SK-N-SH (cell line): ENCODE data around the gene SP1. TPM values are rescaled to one million over a fixed set of nuclear protein-coding genes. Genes with fewer than 3 reads are reported as not detected.

Experiments used
- CTCF ChIA-PET: fragments of 300-600, 350-600 bp; formaldehyde crosslinking; extraction: SDS; loops from one replicate; lab custom pipeline; 2021; lab: Yijun Ruan, JAX
- POLR2A ChIA-PET: fragments of 350-600 bp; sonication (Branson Sonifier 250); formaldehyde crosslinking; extraction: SDS; loops from one replicate; lab custom pipeline; 2020; ENCODE audit warnings: antibody characterized with exemption, inconsistent platforms; lab: Yijun Ruan, JAX
- DNase-seq: peaks from one replicate; pipeline ENCODE4 v3.0.0; 2012
- H2AFZ ChIP-seq: fragments of 200-600 bp; sonication (generic); 2 replicates; pipeline ENCODE4 v1.8.1; 2016; ENCODE audit warnings: antibody characterized with exemption, mild to moderate bottlenecking, low read depth
- H3F3A ChIP-seq: fragments of 200-600 bp; sonication (generic); replicated peaks from 2 replicates; pipeline ENCODE3; 2016; ENCODE audit warnings: antibody characterized with exemption, mild to moderate bottlenecking; ENCODE audit not compliant: insufficient read depth
- H3K27ac ChIP-seq, 2 experiments: fragments of 200-500 bp in 1 of 2; fragments of 200-600 bp in 1 of 2; sonication (Bioruptor generic) in 1 of 2; sonication (generic), shearing (Covaris generic) in 1 of 2; 2 replicates each; pipeline versions ENCODE4 v1.5.1 to v1.6.1; 2014 to 2016; ENCODE audit warnings: low read depth in 2 of 2, inconsistent platforms in 1 of 2, low read length in 1 of 2, mild to moderate bottlenecking in 1 of 2, mixed read lengths in 1 of 2
- H3K27me3 ChIP-seq: fragments of 200-600 bp; sonication (generic), shearing (Covaris generic); 2 replicates; pipeline ENCODE4 v1.6.1; 2016; ENCODE audit warnings: mixed run types; ENCODE audit not compliant: insufficient read depth
- H3K36me3 ChIP-seq, 2 experiments: fragments of 200-500 bp in 1 of 2; fragments of 200-600 bp in 1 of 2; sonication (Bioruptor generic) in 1 of 2; sonication (generic) in 1 of 2; replicated peaks in 1 of 2; 2 replicates each; pipeline versions ENCODE3 to v1.5.1; 2014 to 2016; ENCODE audit warnings: low read length in 1 of 2, mild to moderate bottlenecking in 1 of 2; ENCODE audit not compliant: insufficient read depth in 2 of 2, control insufficient read depth in 1 of 2
- H3K4me1 ChIP-seq, 2 experiments: fragments of 200-500 bp in 1 of 2; fragments of 200-600 bp in 1 of 2; sonication (Bioruptor generic) in 1 of 2; sonication (generic), shearing (Covaris generic) in 1 of 2; 2 replicates each; pipeline versions ENCODE4 v1.5.1 to v1.6.1; 2014 to 2016; ENCODE audit warnings: low read depth in 1 of 2, low read length in 1 of 2, mixed run types in 1 of 2; ENCODE audit not compliant: insufficient read depth in 2 of 2, control insufficient read depth in 1 of 2
- H3K4me2 ChIP-seq: fragments of 200-600 bp; sonication (generic), shearing (Covaris generic); 2 replicates; pipeline ENCODE4 v1.6.1; 2017; ENCODE audit warnings: mixed run types
- H3K4me3 ChIP-seq, 2 experiments: fragments of 200-500 bp in 1 of 2; fragments of 200-600 bp in 1 of 2; sonication (Bioruptor generic) in 1 of 2; sonication (generic), shearing (Covaris generic) in 1 of 2; 2 replicates each; pipeline versions ENCODE4 v1.5.1 to v1.8.1; 2014 to 2016; ENCODE audit warnings: low read depth in 2 of 2, inconsistent platforms in 1 of 2, low read length in 1 of 2, mild to moderate bottlenecking in 1 of 2, mixed read lengths in 1 of 2, moderate library complexity in 1 of 2
- H3K79me2 ChIP-seq: fragments of 200-600 bp; sonication (generic); 2 replicates; pipeline ENCODE4 v1.8.1; 2017; ENCODE audit warnings: mild to moderate bottlenecking; ENCODE audit not compliant: insufficient read depth
- H3K9ac ChIP-seq: fragments of 200-600 bp; sonication (generic); 2 replicates; pipeline ENCODE4 v1.6.1; 2017; ENCODE audit warnings: mixed run types
- H3K9me2 ChIP-seq: fragments of 200-600 bp; sonication (generic); 2 replicates; pipeline ENCODE4 v1.6.1; 2017; ENCODE audit warnings: mixed run types
- H3K9me3 ChIP-seq: fragments of 200-600 bp; sonication (generic); 2 replicates; pipeline ENCODE4 v1.6.1; 2017; ENCODE audit warnings: mixed run types, mild to moderate bottlenecking, moderate library complexity
- H4K20me1 ChIP-seq: fragments of 200-600 bp; sonication (generic); 2 replicates; pipeline ENCODE4 v1.6.1; 2017; ENCODE audit warnings: mild to moderate bottlenecking, mixed run types; ENCODE audit not compliant: insufficient read depth
- ELF1 ChIP-seq: IDR thresholded peaks from 2 replicates; pipeline ENCODE4 v1.4.0; 2012
- EP300 ChIP-seq, 2 experiments: IDR thresholded peaks; 2 replicates each; pipeline versions ENCODE4 v1.4.0 to v1.6.1; 2012; ENCODE audit warnings: borderline replicate concordance in 1 of 2, low read depth in 1 of 2, low read length in 1 of 2
- FOSL2 ChIP-seq: IDR thresholded peaks from 2 replicates; pipeline ENCODE4 v1.4.0; 2012; ENCODE audit warnings: low read depth, mild to moderate bottlenecking, moderate library complexity, borderline replicate concordance
- GABPA ChIP-seq: IDR thresholded peaks from 2 replicates; pipeline ENCODE4 v1.4.0; 2012; ENCODE audit warnings: low read depth, mild to moderate bottlenecking
- JUND ChIP-seq: IDR thresholded peaks from 2 replicates; pipeline ENCODE4 v1.4.0; 2012
- NFIC ChIP-seq: IDR thresholded peaks from 2 replicates; pipeline ENCODE4 v1.4.0; 2012; ENCODE audit warnings: borderline replicate concordance
- RAD21 ChIP-seq: IDR thresholded peaks from 2 replicates; pipeline ENCODE4 v1.6.1; 2012; ENCODE audit warnings: mild to moderate bottlenecking, low read length
- RFX5 ChIP-seq: IDR thresholded peaks from 2 replicates; pipeline ENCODE4 v1.6.1; 2012; ENCODE audit warnings: mild to moderate bottlenecking, improper control_type of control experiment, low read length
- RXRA ChIP-seq: IDR thresholded peaks from 2 replicates; pipeline ENCODE4 v1.4.0; 2012; ENCODE audit warnings: low read depth, mild to moderate bottlenecking, borderline replicate concordance
- TAF1 ChIP-seq: IDR thresholded peaks from 2 replicates; pipeline ENCODE4 v1.6.1; 2012; ENCODE audit warnings: low read depth, mild to moderate bottlenecking, low read length, moderate library complexity, borderline replicate concordance
- TCF12 ChIP-seq: IDR thresholded peaks from 2 replicates; pipeline ENCODE4 v1.4.0; 2012
- TEAD4 ChIP-seq: IDR thresholded peaks from 2 replicates; pipeline ENCODE4 v1.4.0; 2012; ENCODE audit warnings: mild to moderate bottlenecking, borderline replicate concordance; ENCODE audit not compliant: insufficient read depth
- WGBS: methylation state at CpG from one replicate; pipeline ENCODE4 v1.1.6; 2017; ENCODE audit warnings: low lambda C conversion rate; 5-methylcytosine and 5-hydroxymethylcytosine counted together
- polyA plus RNA-seq, 3 experiments: library from polyadenylated mRNA; depleted of rRNA; stranded (reverse); fragments of >200 nt; gene quantifications; 2 replicates each; pipeline ENCODE4 v1.2.3, GENCODE V29; 2012
- TF ChIP-seq, protein P1 (sequence below): IDR thresholded peaks from 2 replicates; pipeline ENCODE4 v1.6.1; 2012; ENCODE audit warnings: mild to moderate bottlenecking, low read depth, low read length, moderate library complexity
- TF ChIP-seq, protein P2 (sequence below): IDR thresholded peaks from 2 replicates; pipeline ENCODE4 v1.4.0; 2012; ENCODE audit warnings: low read depth, borderline replicate concordance
- TF ChIP-seq, protein P3 (sequence below): IDR thresholded peaks from 2 replicates; pipeline ENCODE4 v1.4.0; 2012; ENCODE audit warnings: low read depth, borderline replicate concordance
- TF ChIP-seq, protein P4 (sequence below): IDR thresholded peaks from 2 replicates; pipeline ENCODE4; 2012

The SP1 gene
- polyA plus RNA-seq, 1 of the 3 experiments (the other 2 are of a cell fraction): 12.9 TPM

DNA sequence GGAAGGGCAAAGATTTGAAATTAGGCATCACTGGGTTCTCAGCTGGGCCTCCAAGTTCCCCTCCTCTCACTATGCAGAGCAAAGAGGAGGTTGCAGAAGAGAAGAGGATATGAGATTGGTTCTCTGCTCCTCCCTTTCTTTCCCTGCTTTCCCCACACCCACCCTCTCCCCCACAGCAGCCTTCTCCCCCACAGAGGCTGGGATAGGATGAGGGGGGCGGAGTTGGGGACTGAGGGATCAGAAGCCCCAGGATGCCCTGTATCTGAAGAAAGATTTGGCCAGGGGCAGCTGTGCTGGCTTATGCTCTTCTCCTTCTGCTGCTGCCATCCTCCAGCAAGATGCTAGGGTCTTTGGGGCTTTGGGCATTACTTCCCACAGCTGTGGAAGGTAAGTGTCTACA is 43.6 kb downstream of the SP1 start, which contains the start of gene AMHR2:
Gene AMHR2 (plus strand): TSS at position 259 of the 400 bp plus-strand sequence. CDS start 80 bp downstream, at position 339.
- H3K79me2 ChIP-seq: no peaks in the 10 kb centered on the region
- H3K27me3 ChIP-seq: no peaks in the 10 kb centered on the region
- no peak for DNase-seq
- no peaks in the 10 kb centered on the region for H3K9me2 ChIP-seq
- H3K36me3 ChIP-seq: no peaks in the 10 kb centered on the region
- H3F3A ChIP-seq: peaks cover 8% of the 10 kb centered on the region
- H3K9me3 ChIP-seq: no peaks in the 10 kb centered on the region
- POLR2A ChIA-PET: no interaction called here
- no peak within 1 kb of the TSS for H3K4me3 ChIP-seq
- CTCF ChIA-PET: interaction anchor here (7.3 to 8.0 kb wide), 4 partner anchors 41 to 99 kb away, joined by 53 to 236 read pairs (median 90); partner anchors contain the start of gene AAAS
- TF ChIP-seq FOSL2 (no peak), RFX5 (no peak), GABPA (no peak), JUND (no peak), TCF12 (no peak), RXRA (no peak)
- TF ChIP-seq, protein P1, sequence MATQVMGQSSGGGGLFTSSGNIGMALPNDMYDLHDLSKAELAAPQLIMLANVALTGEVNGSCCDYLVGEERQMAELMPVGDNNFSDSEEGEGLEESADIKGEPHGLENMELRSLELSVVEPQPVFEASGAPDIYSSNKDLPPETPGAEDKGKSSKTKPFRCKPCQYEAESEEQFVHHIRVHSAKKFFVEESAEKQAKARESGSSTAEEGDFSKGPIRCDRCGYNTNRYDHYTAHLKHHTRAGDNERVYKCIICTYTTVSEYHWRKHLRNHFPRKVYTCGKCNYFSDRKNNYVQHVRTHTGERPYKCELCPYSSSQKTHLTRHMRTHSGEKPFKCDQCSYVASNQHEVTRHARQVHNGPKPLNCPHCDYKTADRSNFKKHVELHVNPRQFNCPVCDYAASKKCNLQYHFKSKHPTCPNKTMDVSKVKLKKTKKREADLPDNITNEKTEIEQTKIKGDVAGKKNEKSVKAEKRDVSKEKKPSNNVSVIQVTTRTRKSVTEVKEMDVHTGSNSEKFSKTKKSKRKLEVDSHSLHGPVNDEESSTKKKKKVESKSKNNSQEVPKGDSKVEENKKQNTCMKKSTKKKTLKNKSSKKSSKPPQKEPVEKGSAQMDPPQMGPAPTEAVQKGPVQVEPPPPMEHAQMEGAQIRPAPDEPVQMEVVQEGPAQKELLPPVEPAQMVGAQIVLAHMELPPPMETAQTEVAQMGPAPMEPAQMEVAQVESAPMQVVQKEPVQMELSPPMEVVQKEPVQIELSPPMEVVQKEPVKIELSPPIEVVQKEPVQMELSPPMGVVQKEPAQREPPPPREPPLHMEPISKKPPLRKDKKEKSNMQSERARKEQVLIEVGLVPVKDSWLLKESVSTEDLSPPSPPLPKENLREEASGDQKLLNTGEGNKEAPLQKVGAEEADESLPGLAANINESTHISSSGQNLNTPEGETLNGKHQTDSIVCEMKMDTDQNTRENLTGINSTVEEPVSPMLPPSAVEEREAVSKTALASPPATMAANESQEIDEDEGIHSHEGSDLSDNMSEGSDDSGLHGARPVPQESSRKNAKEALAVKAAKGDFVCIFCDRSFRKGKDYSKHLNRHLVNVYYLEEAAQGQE: no peak
- TF ChIP-seq, protein P2, sequence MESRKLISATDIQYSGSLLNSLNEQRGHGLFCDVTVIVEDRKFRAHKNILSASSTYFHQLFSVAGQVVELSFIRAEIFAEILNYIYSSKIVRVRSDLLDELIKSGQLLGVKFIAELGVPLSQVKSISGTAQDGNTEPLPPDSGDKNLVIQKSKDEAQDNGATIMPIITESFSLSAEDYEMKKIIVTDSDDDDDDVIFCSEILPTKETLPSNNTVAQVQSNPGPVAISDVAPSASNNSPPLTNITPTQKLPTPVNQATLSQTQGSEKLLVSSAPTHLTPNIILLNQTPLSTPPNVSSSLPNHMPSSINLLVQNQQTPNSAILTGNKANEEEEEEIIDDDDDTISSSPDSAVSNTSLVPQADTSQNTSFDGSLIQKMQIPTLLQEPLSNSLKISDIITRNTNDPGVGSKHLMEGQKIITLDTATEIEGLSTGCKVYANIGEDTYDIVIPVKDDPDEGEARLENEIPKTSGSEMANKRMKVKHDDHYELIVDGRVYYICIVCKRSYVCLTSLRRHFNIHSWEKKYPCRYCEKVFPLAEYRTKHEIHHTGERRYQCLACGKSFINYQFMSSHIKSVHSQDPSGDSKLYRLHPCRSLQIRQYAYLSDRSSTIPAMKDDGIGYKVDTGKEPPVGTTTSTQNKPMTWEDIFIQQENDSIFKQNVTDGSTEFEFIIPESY: no peak
- no peak within 1 kb of the TSS for H2AFZ ChIP-seq
- no peak within 1 kb of the TSS for H3K9ac ChIP-seq
- H4K20me1 ChIP-seq: no peaks in the 10 kb centered on the region
- WGBS: 100% methylated on average over 1 of the region's 1 CpG
- H3K27ac ChIP-seq: no peak within 1 kb of the TSS
- H3K4me2 ChIP-seq: no peak within 1 kb of the TSS
- H3K4me1 ChIP-seq: peaks cover 0 to 19% of the 10 kb centered on the region in 2 experiments; a peak in 1 of 4 replicates

DNA sequence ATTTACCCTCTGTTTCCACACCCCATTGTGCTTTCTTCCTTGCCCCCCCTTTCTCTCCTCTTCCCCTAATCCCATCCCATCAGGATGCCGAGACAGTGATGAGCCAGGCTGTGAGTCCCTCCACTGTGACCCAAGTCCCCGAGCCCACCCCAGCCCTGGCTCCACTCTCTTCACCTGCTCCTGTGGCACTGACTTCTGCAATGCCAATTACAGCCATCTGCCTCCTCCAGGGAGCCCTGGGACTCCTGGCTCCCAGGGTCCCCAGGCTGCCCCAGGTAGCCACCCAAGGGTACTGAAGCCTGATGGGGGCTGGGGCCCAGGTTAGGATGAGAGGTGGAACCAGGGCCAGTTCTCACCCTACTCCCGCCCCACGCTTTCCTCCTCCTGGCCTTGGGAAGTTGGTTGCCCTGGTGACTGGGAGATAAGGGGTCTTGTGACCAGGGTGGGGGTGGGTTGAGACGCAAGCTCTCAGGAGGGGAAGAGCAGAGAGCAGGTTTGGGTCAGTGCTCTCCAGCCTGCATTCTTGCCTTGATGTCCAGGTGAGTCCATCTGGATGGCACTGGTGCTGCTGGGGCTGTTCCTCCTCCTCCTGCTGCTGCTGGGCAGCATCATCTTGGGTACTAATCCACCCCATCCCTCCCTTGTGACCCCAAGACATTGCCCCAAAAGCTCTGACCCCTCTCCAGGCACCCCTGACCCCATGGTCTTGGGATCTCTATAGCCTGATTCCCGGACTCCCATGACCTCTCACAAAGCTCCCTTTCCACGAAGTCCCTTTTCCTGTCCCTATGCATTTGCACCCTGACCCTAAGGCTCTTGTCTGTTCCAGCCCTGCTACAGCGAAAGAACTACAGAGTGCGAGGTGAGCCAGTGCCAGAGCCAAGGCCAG is 44.9 kb downstream of the SP1 start:
- Histone ChIP-seq H3K27ac (no peak overlapping the region), H3K9ac (no peak overlapping the region), H2AFZ (no peak overlapping the region), H3K36me3 (no peaks in the 10 kb centered on the region), H3K79me2 (no peaks in the 10 kb centered on the region), H3K9me2 (no peaks in the 10 kb centered on the region), H3K4me1 (peaks cover 0 to 17% of the 10 kb centered on the region in 2 experiments; a peak in 1 of 4 replicates), H3K9me3 (no peaks in the 10 kb centered on the region), H3K27me3 (no peaks in the 10 kb centered on the region), H4K20me1 (no peaks in the 10 kb centered on the region), H3K4me3 (no peak overlapping the region), H3K4me2 (no peak overlapping the region), H3F3A (peaks cover 8% of the 10 kb centered on the region)
- peak; percentile 36 for DNase-seq
- POLR2A ChIA-PET: interaction anchor here (0.6 to 1.5 kb wide), 3 partner anchors 73 to 98 kb away, joined by 3 to 5 read pairs (median 4); no protein-coding TSS in a partner anchor
- CTCF ChIA-PET: interaction anchor here (0.9 to 8.0 kb wide), 6 partner anchors 15 to 100 kb away, joined by 3 to 236 read pairs (median 68); partner anchors contain the start of gene AAAS
- 87% methylated on average over 9 of the region's 9 CpGs for WGBS
- TF ChIP-seq, protein P3, sequence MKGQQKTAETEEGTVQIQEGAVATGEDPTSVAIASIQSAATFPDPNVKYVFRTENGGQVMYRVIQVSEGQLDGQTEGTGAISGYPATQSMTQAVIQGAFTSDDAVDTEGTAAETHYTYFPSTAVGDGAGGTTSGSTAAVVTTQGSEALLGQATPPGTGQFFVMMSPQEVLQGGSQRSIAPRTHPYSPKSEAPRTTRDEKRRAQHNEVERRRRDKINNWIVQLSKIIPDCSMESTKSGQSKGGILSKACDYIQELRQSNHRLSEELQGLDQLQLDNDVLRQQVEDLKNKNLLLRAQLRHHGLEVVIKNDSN: no peak
- no peak for TF ChIP-seq JUND
- TF ChIP-seq RAD21: no peak
- TF ChIP-seq TEAD4: no peak
- TF ChIP-seq GABPA: no peak
- TF ChIP-seq EP300 (IDR thresholded peaks at IDR 0.05; ENCODE audit: borderline replicate concordance in 1 of 2, low read depth in 1 of 2, low read length in 1 of 2): no peak
- TF ChIP-seq, protein P4, sequence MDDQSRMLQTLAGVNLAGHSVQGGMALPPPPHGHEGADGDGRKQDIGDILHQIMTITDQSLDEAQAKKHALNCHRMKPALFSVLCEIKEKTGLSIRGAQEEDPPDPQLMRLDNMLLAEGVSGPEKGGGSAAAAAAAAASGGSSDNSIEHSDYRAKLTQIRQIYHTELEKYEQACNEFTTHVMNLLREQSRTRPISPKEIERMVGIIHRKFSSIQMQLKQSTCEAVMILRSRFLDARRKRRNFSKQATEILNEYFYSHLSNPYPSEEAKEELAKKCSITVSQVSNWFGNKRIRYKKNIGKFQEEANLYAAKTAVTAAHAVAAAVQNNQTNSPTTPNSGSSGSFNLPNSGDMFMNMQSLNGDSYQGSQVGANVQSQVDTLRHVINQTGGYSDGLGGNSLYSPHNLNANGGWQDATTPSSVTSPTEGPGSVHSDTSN: no peak
- no peak for TF ChIP-seq NFIC
- TF ChIP-seq ELF1: no peak
- TF ChIP-seq TAF1: no peak
